ENCODE data around the gene AFMID.

The AFMID gene

DNA sequence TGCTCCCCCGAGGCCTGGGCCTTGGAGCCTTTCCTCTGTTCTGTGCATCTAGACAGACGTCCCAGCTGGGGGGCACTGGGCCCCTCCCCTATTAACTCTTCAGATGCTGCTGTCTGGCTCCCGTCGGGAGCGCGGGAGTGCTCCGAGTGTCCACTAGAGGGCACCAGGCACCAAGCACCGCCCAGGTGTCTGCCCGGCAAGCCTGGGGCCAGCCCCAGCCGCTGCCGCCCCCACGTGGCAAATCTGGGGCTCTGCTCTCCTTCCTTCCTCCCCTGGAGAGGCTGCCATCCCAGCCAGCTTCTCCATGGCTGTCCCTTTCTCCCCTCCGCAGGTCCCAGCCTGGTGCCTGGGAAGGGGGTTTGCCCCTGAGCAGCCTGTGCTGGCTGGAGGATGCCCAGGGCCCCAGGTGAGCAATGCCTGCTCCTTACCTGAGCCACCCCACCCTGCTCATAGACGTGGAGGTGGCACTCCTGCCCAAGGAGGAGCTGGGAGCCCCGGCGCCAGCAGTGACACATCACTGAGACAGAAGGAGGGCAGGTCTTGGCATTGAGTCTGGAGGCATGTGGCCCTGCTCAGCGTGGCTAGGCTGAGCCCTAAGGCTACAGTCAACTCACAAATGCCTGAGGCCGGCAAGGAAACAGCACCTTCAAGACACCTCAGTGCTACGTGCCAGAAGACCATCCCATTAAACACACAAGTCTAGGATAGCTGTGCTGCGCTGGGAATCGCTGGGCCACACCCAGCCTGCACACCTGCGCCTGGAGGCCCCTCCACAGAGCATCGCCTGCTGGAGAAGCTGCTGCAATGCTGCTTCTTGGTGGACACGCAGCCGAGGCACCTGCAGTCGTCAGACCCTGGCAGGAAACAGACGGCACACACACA, 64.0 kb downstream of the AFMID start (continued):
- TF ChIP-seq, protein P1, sequence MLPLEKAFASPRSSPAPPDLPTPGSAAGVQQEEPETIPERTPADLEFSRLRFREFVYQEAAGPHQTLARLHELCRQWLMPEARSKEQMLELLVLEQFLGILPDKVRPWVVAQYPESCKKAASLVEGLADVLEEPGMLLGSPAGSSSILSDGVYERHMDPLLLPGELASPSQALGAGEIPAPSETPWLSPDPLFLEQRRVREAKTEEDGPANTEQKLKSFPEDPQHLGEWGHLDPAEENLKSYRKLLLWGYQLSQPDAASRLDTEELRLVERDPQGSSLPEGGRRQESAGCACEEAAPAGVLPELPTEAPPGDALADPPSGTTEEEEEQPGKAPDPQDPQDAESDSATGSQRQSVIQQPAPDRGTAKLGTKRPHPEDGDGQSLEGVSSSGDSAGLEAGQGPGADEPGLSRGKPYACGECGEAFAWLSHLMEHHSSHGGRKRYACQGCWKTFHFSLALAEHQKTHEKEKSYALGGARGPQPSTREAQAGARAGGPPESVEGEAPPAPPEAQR (tag by site-specific recombination; IDR thresholded peaks at IDR 0.05): peak; percentile 45; the same call in 1 of the 2 replicates
- no peak for TF ChIP-seq ZNF48 (tag by site-specific recombination; IDR thresholded peaks at IDR 0.05)
- no peak for TF ChIP-seq ZNF223 (tag by site-specific recombination; IDR thresholded peaks at IDR 0.05)
- TF ChIP-seq ZNF174 (tag by site-specific recombination; IDR thresholded peaks at IDR 0.05): no peak
- TF ChIP-seq ZNF624 (tag by site-specific recombination; IDR thresholded peaks at IDR 0.05): no peak
- TF ChIP-seq GLI4 (tag by site-specific recombination; IDR thresholded peaks at IDR 0.05): no peak
- TF ChIP-seq ZSCAN23 (tag by site-specific recombination; IDR thresholded peaks at IDR 0.05): no peak
- no peak for TF ChIP-seq ZSCAN16 (tag by site-specific recombination; IDR thresholded peaks at IDR 0.05)
- TF ChIP-seq ZNF354C (tag by site-specific recombination; IDR thresholded peaks at IDR 0.05; ENCODE audit: borderline replicate concordance, low read depth): no peak
- TF ChIP-seq ZNF830 (tag by site-specific recombination; IDR thresholded peaks at IDR 0.05; ENCODE audit: low read depth): no peak
- TF ChIP-seq ZNF404 (tag by site-specific recombination; IDR thresholded peaks at IDR 0.05): no peak
- no peak for TF ChIP-seq PRDM1 (tag by site-specific recombination; IDR thresholded peaks at IDR 0.05)
- no peak for TF ChIP-seq ZNF707 (tag by site-specific recombination; IDR thresholded peaks at IDR 0.05)
- no peak for TF ChIP-seq ZNF510 (tag by site-specific recombination; IDR thresholded peaks at IDR 0.05; ENCODE audit: insufficient replicate concordance)
- TF ChIP-seq OVOL3 (tag by site-specific recombination; IDR thresholded peaks at IDR 0.05): no peak
- TF ChIP-seq ZNF501 (tag by site-specific recombination; IDR thresholded peaks at IDR 0.05): 0 out of 2 replicates have a peak, but pooled peaks have one; percentile 33
- peak; percentile 70; the same call in 1 of the 2 replicates for TF ChIP-seq ZNF600 (tag by site-specific recombination; IDR thresholded peaks at IDR 0.05)
- TF ChIP-seq, protein P2, sequence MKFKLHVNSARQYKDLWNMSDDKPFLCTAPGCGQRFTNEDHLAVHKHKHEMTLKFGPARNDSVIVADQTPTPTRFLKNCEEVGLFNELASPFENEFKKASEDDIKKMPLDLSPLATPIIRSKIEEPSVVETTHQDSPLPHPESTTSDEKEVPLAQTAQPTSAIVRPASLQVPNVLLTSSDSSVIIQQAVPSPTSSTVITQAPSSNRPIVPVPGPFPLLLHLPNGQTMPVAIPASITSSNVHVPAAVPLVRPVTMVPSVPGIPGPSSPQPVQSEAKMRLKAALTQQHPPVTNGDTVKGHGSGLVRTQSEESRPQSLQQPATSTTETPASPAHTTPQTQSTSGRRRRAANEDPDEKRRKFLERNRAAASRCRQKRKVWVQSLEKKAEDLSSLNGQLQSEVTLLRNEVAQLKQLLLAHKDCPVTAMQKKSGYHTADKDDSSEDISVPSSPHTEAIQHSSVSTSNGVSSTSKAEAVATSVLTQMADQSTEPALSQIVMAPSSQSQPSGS (tag by site-specific recombination; IDR thresholded peaks at IDR 0.05; ENCODE audit: low read depth): no peak
- TF ChIP-seq SCRT2 (tag by site-specific recombination; IDR thresholded peaks at IDR 0.05): no peak
- no peak for TF ChIP-seq ZNF426 (tag by site-specific recombination; IDR thresholded peaks at IDR 0.05)
- TF ChIP-seq ZNF302 (tag by site-specific recombination; IDR thresholded peaks at IDR 0.05; ENCODE audit: low read depth): no peak
- TF ChIP-seq, protein P3, sequence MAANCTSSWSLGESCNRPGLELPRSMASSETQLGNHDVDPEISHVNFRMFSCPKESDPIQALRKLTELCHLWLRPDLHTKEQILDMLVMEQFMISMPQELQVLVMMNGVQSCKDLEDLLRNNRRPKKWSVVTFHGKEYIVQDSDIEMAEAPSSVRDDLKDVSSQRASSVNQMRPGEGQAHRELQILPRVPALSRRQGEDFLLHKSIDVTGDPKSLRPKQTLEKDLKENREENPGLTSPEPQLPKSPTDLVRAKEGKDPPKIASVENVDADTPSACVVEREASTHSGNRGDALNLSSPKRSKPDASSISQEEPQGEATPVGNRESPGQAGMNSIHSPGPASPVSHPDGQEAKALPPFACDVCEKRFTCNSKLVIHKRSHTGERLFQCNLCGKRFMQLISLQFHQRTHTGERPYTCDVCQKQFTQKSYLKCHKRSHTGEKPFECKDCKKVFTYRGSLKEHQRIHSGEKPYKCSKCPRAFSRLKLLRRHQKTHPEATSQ (tag by site-specific recombination; IDR thresholded peaks at IDR 0.05): no peak
- TF ChIP-seq, protein P4, sequence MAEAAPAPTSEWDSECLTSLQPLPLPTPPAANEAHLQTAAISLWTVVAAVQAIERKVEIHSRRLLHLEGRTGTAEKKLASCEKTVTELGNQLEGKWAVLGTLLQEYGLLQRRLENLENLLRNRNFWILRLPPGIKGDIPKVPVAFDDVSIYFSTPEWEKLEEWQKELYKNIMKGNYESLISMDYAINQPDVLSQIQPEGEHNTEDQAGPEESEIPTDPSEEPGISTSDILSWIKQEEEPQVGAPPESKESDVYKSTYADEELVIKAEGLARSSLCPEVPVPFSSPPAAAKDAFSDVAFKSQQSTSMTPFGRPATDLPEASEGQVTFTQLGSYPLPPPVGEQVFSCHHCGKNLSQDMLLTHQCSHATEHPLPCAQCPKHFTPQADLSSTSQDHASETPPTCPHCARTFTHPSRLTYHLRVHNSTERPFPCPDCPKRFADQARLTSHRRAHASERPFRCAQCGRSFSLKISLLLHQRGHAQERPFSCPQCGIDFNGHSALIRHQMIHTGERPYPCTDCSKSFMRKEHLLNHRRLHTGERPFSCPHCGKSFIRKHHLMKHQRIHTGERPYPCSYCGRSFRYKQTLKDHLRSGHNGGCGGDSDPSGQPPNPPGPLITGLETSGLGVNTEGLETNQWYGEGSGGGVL (tag by site-specific recombination; IDR thresholded peaks at IDR 0.05): no peak
- no peak for TF ChIP-seq ZNF521 (tag by site-specific recombination; IDR thresholded peaks at IDR 0.05)
- TF ChIP-seq, protein P5, sequence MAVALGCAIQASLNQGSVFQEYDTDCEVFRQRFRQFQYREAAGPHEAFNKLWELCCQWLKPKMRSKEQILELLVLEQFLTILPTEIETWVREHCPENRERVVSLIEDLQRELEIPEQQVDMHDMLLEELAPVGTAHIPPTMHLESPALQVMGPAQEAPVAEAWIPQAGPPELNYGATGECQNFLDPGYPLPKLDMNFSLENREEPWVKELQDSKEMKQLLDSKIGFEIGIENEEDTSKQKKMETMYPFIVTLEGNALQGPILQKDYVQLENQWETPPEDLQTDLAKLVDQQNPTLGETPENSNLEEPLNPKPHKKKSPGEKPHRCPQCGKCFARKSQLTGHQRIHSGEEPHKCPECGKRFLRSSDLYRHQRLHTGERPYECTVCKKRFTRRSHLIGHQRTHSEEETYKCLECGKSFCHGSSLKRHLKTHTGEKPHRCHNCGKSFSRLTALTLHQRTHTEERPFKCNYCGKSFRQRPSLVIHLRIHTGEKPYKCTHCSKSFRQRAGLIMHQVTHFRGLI (tag by site-specific recombination; IDR thresholded peaks at IDR 0.05): no peak
- TF ChIP-seq, protein P6, sequence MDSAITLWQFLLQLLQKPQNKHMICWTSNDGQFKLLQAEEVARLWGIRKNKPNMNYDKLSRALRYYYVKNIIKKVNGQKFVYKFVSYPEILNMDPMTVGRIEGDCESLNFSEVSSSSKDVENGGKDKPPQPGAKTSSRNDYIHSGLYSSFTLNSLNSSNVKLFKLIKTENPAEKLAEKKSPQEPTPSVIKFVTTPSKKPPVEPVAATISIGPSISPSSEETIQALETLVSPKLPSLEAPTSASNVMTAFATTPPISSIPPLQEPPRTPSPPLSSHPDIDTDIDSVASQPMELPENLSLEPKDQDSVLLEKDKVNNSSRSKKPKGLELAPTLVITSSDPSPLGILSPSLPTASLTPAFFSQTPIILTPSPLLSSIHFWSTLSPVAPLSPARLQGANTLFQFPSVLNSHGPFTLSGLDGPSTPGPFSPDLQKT (IDR thresholded peaks at IDR 0.05; ENCODE audit: borderline replicate concordance, low read depth, low read length): no peak
- no peak for TF ChIP-seq YY2 (tag by site-specific recombination; IDR thresholded peaks at IDR 0.05)
- TF ChIP-seq IKZF3 (tag by site-specific recombination; IDR thresholded peaks at IDR 0.05): peak; percentile 74
- peak; percentile 58; the same call in 1 of the 2 replicates for TF ChIP-seq ZNF324 (tag by site-specific recombination; IDR thresholded peaks at IDR 0.05)
